ENCODE data around the gene KCNC3. TPM values are rescaled to one million over a fixed set of nuclear protein-coding genes. Genes with fewer than 3 reads are reported as not detected.

KCNC3 gene
- polyA plus RNA-seq, 2 of the 4 experiments (the other 2 are of a cell fraction), result 0.17 to 1.4 TPM

DNA sequence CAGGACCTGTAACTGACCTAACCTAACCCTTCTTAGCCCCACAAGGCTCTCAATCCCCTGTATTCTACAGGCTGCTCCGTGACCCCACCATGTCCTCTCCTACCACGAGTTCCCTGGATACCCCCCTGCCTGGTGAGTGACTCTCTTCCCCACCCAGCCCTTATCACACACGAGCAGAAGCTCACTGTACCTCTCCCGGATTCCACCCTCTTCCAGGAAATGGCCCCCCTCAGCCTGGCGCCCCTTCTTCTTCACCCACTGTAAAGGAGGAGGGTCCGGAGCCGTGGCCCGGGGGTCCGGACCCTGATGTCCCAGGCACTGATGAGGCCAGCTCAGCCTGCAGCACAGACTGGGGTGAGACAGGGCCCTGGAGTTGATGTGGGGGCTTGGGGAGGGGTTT, 48.3 kb upstream of the KCNC3 start:
- TF ChIP-seq JUN (IDR thresholded peaks at IDR 0.05), result no peak
- no peak for TF ChIP-seq BHLHE40 (IDR thresholded peaks at IDR 0.05; ENCODE audit: low read depth, low read length)
- TF ChIP-seq, protein P1, sequence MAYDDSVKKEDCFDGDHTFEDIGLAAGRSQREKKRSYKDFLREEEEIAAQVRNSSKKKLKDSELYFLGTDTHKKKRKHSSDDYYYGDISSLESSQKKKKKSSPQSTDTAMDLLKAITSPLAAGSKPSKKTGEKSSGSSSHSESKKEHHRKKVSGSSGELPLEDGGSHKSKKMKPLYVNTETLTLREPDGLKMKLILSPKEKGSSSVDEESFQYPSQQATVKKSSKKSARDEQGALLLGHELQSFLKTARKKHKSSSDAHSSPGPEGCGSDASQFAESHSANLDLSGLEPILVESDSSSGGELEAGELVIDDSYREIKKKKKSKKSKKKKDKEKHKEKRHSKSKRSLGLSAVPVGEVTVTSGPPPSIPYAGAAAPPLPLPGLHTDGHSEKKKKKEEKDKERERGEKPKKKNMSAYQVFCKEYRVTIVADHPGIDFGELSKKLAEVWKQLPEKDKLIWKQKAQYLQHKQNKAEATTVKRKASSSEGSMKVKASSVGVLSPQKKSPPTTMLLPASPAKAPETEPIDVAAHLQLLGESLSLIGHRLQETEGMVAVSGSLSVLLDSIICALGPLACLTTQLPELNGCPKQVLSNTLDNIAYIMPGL (CRISPR knock-in tag; IDR thresholded peaks at IDR 0.05; ENCODE audit: borderline replicate concordance), result no peak
- no peak for TF ChIP-seq HOXA7 (CRISPR knock-in tag; IDR thresholded peaks at IDR 0.05)
- peak overlapping the region in 1 of 2 experiments; percentile 97; a peak in 2 of 6 replicates for H3K27ac ChIP-seq
- 90% methylated on average over 9 of the region's 9 CpGs for WGBS (ENCODE audit: missing lambda C conversion rate)
- H3K9me3 ChIP-seq, result no peaks in the 10 kb centered on the region
- no peak overlapping the region for H3K4me3 ChIP-seq
- peaks cover 9% of the 10 kb centered on the region; the same call in 1 of the 3 replicates for H3K4me1 ChIP-seq
- peak overlapping the region; percentile 73; the same call in 2 of the 3 replicates for H3K4me2 ChIP-seq
- ChIA-PET CTCF (interaction anchor here (4.3 kb wide), 1 partner anchor 9 kb away, joined by 20 read pairs; no protein-coding TSS in a partner anchor), POLR2A (no interaction called here)
- ATAC-seq, result no peak
- FAIRE-seq, result no peak
- no peak for DNase-seq (ENCODE audit: low read depth in 1 of 2, low spot score in 1 of 2)

DNA sequence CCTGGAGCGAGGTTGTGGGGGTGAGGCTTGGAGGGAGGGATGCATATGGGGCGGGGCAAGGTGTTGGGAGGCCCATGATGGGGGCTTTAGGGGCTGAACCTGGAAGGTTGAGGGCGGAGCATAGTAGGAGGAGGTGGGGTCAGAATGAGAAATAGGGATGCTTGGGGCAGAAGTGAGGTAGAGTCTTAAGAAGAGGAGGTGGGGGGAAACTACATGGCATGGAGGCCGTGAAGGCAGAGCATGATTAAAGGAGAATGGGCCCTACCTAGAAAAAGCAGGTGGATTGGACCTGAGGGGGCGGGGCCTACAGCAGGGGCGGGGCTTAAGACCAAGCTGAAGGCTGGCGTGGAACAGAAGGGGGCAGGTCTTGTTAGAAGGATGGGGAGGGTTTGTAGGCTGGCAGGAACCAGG, 47.9 kb upstream of the KCNC3 start:
- Histone ChIP-seq H3K9me3 (no peaks in the 10 kb centered on the region), H3K4me2 (peak overlapping the region; percentile 73), H3K27ac (peak overlapping the region in 1 of 2 experiments; percentile 97; a peak in 3 of 6 replicates), H3K4me3 (peak overlapping the region; percentile 79), H3K4me1 (peaks cover 9% of the 10 kb centered on the region; the same call in 1 of the 3 replicates)
- 37% methylated on average over 5 of the region's 7 CpGs for WGBS (ENCODE audit: missing lambda C conversion rate)
- DNase-seq (ENCODE audit: low read depth in 1 of 2, low spot score in 1 of 2) (peak; percentile 55 to 75), FAIRE-seq (no peak), ATAC-seq (peak; percentile 39 to 69)
- ChIA-PET CTCF (interaction anchor here (2.6 to 4.3 kb wide), 2 partner anchors 8 to 20 kb away, joined by 12 to 20 read pairs; no protein-coding TSS in a partner anchor), POLR2A (no interaction called here)
- TF ChIP-seq KDM5A (IDR thresholded peaks at IDR 0.05) (no peak), EHMT2 (IDR thresholded peaks at IDR 0.05; ENCODE audit: low read depth) (no peak), CHD4 (IDR thresholded peaks at IDR 0.05; ENCODE audit: borderline replicate concordance) (no peak), SREBF2 (IDR thresholded peaks at IDR 0.05) (no peak), FOSL2 (IDR thresholded peaks at IDR 0.05) (no peak), FOSL2 (CRISPR knock-in tag; IDR thresholded peaks at IDR 0.05) (no peak), HOXA7 (CRISPR knock-in tag; IDR thresholded peaks at IDR 0.05) (no peak), TFCP2L1 (CRISPR knock-in tag; IDR thresholded peaks at IDR 0.05) (no peak), POLR2A (IDR thresholded peaks at IDR 0.05; ENCODE audit: low read length) (no peak), HOXB5 (CRISPR knock-in tag; IDR thresholded peaks at IDR 0.05) (no peak)
- TF ChIP-seq, protein P2, sequence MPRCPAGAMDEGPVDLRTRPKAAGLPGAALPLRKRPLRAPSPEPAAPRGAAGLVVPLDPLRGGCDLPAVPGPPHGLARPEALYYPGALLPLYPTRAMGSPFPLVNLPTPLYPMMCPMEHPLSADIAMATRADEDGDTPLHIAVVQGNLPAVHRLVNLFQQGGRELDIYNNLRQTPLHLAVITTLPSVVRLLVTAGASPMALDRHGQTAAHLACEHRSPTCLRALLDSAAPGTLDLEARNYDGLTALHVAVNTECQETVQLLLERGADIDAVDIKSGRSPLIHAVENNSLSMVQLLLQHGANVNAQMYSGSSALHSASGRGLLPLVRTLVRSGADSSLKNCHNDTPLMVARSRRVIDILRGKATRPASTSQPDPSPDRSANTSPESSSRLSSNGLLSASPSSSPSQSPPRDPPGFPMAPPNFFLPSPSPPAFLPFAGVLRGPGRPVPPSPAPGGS (IDR thresholded peaks at IDR 0.05), result no peak
- TF ChIP-seq, protein P3, sequence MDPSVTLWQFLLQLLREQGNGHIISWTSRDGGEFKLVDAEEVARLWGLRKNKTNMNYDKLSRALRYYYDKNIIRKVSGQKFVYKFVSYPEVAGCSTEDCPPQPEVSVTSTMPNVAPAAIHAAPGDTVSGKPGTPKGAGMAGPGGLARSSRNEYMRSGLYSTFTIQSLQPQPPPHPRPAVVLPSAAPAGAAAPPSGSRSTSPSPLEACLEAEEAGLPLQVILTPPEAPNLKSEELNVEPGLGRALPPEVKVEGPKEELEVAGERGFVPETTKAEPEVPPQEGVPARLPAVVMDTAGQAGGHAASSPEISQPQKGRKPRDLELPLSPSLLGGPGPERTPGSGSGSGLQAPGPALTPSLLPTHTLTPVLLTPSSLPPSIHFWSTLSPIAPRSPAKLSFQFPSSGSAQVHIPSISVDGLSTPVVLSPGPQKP (IDR thresholded peaks at IDR 0.05; ENCODE audit: low read depth, low read length), result no peak
- TF ChIP-seq, protein P4, sequence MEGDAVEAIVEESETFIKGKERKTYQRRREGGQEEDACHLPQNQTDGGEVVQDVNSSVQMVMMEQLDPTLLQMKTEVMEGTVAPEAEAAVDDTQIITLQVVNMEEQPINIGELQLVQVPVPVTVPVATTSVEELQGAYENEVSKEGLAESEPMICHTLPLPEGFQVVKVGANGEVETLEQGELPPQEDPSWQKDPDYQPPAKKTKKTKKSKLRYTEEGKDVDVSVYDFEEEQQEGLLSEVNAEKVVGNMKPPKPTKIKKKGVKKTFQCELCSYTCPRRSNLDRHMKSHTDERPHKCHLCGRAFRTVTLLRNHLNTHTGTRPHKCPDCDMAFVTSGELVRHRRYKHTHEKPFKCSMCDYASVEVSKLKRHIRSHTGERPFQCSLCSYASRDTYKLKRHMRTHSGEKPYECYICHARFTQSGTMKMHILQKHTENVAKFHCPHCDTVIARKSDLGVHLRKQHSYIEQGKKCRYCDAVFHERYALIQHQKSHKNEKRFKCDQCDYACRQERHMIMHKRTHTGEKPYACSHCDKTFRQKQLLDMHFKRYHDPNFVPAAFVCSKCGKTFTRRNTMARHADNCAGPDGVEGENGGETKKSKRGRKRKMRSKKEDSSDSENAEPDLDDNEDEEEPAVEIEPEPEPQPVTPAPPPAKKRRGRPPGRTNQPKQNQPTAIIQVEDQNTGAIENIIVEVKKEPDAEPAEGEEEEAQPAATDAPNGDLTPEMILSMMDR (IDR thresholded peaks at IDR 0.05), result no peak
- TF ChIP-seq, protein P5, sequence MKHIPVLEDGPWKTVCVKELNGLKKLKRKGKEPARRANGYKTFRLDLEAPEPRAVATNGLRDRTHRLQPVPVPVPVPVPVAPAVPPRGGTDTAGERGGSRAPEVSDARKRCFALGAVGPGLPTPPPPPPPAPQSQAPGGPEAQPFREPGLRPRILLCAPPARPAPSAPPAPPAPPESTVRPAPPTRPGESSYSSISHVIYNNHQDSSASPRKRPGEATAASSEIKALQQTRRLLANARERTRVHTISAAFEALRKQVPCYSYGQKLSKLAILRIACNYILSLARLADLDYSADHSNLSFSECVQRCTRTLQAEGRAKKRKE (CRISPR knock-in tag; IDR thresholded peaks at IDR 0.05; ENCODE audit: low read depth), result no peak

All from A549 (cell line).